ENCODE results near the gene BCL6B. TPM values are rescaled to one million over a fixed set of nuclear protein-coding genes. Genes with fewer than 3 reads are reported as not detected.
A peak's percentile ranks its signal among the peaks of the same experiment; 100 is the strongest.

The BCL6B gene
- polyA plus RNA-seq, 3 donors = 0.06 TPM; not detected in 2

DNA sequence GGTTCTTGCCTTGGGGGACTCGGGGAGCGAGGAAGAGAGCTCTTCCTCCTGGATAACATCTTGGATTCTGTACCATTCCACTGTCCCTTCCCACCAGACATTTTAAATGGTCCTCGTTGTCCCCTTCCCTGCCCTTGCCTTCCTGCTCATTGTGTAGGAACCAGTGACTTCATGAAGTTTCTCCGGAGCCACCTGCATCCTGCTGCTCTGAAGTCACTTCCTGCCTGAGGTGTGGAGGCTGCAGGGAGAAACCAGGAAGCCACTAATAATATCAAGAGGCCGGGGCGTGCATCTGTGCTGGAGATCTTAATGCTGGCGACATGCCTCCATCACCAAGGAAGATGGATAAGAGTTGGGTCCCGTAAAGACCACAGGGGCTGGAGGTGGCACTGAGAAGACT lies 6.8 kb downstream of the BCL6B start:
- Mint-ChIP-seq H3K4me3 (peak overlapping the region in 1 of 2 donors; percentile 52), H3K4me1 (peaks cover 17% of the 10 kb centered on the region), H3K9me3 (peaks cover 0 to 2% (median 0%) of the 10 kb centered on the region in 7 donors), H3K36me3 (no peaks in the 10 kb centered on the region), H3K27me3 (ENCODE audit: low read depth in 3 of 3) (peaks cover 0 to 7% (median 1%) of the 10 kb centered on the region in 3 donors), H3K27ac (peak overlapping the region in 1 of 7 donors; percentile 80)
- Histone ChIP-seq H3K9ac (ENCODE audit: insufficient read depth, low read length, poor library complexity, severe bottlenecking) (no peak overlapping the region), H3K36me3 (replicated peaks in 1 of 2; ENCODE audit: control insufficient read depth in 1 of 2, insufficient read depth in 2 of 2, low read length in 2 of 2) (no peaks in the 10 kb centered on the region), H3K4me3 (replicated peaks in 1 of 3; ENCODE audit: low read depth in 2 of 3, low read length in 3 of 3) (no peak overlapping the region), H3K4me1 (ENCODE audit: control insufficient read depth in 1 of 2, insufficient read depth in 2 of 2, low read length in 2 of 2) (peaks cover 9 to 10% of the 10 kb centered on the region in 2 donors), H2AFZ (ENCODE audit: insufficient read depth, low read depth, low read length, poor library complexity, severe bottlenecking) (peak overlapping the region; percentile 38), H3K27me3 (ENCODE audit: control insufficient read depth in 2 of 2, insufficient read depth in 2 of 2, low read length in 2 of 2) (no peaks in the 10 kb centered on the region), H3K79me2 (ENCODE audit: insufficient read depth, low read length) (no peaks in the 10 kb centered on the region), H3K4me2 (replicated peaks; ENCODE audit: extremely low read depth, low read length, poor library complexity, severe bottlenecking) (no peak overlapping the region), H3K27ac (ENCODE audit: low read depth in 1 of 2, low read length in 2 of 2) (no peak overlapping the region), H3K9me3 (replicated peaks in 1 of 2; ENCODE audit: control insufficient read depth in 1 of 2, insufficient read depth in 1 of 2, low read length in 2 of 2) (no peaks in the 10 kb centered on the region), H4K20me1 (ENCODE audit: insufficient read depth, low read length) (no peaks in the 10 kb centered on the region)
- WGBS (ENCODE audit: insufficient coverage) = 0% methylated on average over 2 of the region's 8 CpGs
- DNase-seq = no peak
- TF ChIP-seq, protein P1, sequence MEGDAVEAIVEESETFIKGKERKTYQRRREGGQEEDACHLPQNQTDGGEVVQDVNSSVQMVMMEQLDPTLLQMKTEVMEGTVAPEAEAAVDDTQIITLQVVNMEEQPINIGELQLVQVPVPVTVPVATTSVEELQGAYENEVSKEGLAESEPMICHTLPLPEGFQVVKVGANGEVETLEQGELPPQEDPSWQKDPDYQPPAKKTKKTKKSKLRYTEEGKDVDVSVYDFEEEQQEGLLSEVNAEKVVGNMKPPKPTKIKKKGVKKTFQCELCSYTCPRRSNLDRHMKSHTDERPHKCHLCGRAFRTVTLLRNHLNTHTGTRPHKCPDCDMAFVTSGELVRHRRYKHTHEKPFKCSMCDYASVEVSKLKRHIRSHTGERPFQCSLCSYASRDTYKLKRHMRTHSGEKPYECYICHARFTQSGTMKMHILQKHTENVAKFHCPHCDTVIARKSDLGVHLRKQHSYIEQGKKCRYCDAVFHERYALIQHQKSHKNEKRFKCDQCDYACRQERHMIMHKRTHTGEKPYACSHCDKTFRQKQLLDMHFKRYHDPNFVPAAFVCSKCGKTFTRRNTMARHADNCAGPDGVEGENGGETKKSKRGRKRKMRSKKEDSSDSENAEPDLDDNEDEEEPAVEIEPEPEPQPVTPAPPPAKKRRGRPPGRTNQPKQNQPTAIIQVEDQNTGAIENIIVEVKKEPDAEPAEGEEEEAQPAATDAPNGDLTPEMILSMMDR (IDR thresholded peaks at IDR 0.05) = no peak
- intact Hi-C loops (cut with micrococcal nuclease) = no loop called here

DNA sequence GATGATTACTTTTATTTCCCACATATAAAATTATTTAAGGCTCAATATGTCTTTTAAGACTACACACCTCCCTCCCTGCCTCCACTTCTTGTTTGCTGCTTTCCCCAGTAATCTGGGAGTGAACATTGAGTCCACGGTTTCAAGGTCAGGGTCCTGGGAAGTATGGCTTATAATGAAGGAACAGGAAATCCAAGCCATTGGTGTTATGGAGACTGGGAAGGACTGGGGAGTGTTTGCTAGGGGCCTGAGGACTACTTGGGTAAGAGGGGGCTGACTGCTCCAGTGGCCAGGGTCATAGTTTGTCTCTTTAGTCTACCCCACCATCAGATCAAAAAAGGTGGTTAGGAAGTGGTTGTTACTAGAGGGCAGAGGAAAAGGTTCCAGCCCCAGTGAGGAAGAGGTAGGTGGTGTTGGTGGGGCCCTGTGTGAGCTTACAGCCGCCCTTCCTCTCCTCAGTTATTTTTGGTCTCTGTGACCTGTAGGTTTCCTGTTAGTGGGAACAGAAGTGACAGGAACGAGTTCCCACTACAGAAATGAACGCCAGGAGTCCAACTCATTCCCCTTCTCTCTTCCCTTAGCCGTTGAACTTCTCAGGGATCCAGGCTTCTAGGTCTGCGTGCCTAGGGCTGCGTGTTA lies 12.2 kb downstream of the BCL6B start:
- peak overlapping the region; percentile 73 to 86 (median 80) for H3K4me3 ChIP-seq (replicated peaks in 1 of 3; ENCODE audit: low read depth in 2 of 3, low read length in 3 of 3)
- WGBS (ENCODE audit: insufficient coverage) = 0% methylated on average over 5 of the region's 7 CpGs
- peaks cover 10% of the 10 kb centered on the region for H3K79me2 ChIP-seq (ENCODE audit: insufficient read depth, low read length)
- H3K9ac ChIP-seq (ENCODE audit: insufficient read depth, low read length, poor library complexity, severe bottlenecking) = peak overlapping the region; percentile 72
- no peaks in the 10 kb centered on the region for H4K20me1 ChIP-seq (ENCODE audit: insufficient read depth, low read length)
- no peaks in the 10 kb centered on the region for H3K9me3 Mint-ChIP-seq
- TF ChIP-seq, protein P1 (IDR thresholded peaks at IDR 0.05) = no peak
- H3K27me3 ChIP-seq (ENCODE audit: control insufficient read depth in 2 of 2, insufficient read depth in 2 of 2, low read length in 2 of 2) = no peaks in the 10 kb centered on the region
- H3K4me1 Mint-ChIP-seq = peaks cover 37% of the 10 kb centered on the region
- H3K4me2 ChIP-seq (replicated peaks; ENCODE audit: extremely low read depth, low read length, poor library complexity, severe bottlenecking) = peak overlapping the region; percentile 92
- peak overlapping the region; percentile 93 to 98 for H3K4me3 Mint-ChIP-seq
- no peaks in the 10 kb centered on the region for H3K9me3 ChIP-seq (replicated peaks in 1 of 2; ENCODE audit: control insufficient read depth in 1 of 2, insufficient read depth in 1 of 2, low read length in 2 of 2)
- peak overlapping the region; percentile 87 to 91 for H3K27ac ChIP-seq (ENCODE audit: low read depth in 1 of 2, low read length in 2 of 2)
- H3K36me3 Mint-ChIP-seq = peaks cover 3 to 6% of the 10 kb centered on the region in 2 donors
- H3K27me3 Mint-ChIP-seq (ENCODE audit: low read depth in 3 of 3) = peaks cover 0 to 5% (median 4%) of the 10 kb centered on the region in 3 donors
- no peaks in the 10 kb centered on the region for H3K36me3 ChIP-seq (replicated peaks in 1 of 2; ENCODE audit: control insufficient read depth in 1 of 2, insufficient read depth in 2 of 2, low read length in 2 of 2)
- no peak for DNase-seq
- H3K27ac Mint-ChIP-seq = peak overlapping the region; percentile 89 to 95 (median 94)
- H3K4me1 ChIP-seq (ENCODE audit: control insufficient read depth in 1 of 2, insufficient read depth in 2 of 2, low read length in 2 of 2) = peaks cover 21 to 23% of the 10 kb centered on the region in 2 donors
- intact Hi-C loops (cut with micrococcal nuclease) = no loop called here
- H2AFZ ChIP-seq (ENCODE audit: insufficient read depth, low read depth, low read length, poor library complexity, severe bottlenecking) = peak overlapping the region; percentile 86
